Keratinocyte (primary cell): ENCODE results near the gene C1orf232. TPM values are rescaled to one million over a fixed set of nuclear protein-coding genes. Genes with fewer than 3 reads are reported as not detected.

ENCODE experiments used
- DNase-seq: peaks from one replicate; pipeline ENCODE4 v3.0.0-alpha.2; 2011; ENCODE audit warnings: low read depth, missing footprints, low spot score
- FAIRE-seq: peaks from 2 replicates; lab custom pipeline; 2011; peaks lifted over from hg19 to GRCh38; lab: Jason Lieb, UNC
- H2AFZ ChIP-seq: 2 replicates; pipeline ENCODE4 v1.6.0; 2012; ENCODE audit warnings: low read length, control low read depth, inconsistent platforms; ENCODE audit not compliant: control insufficient read depth
- H3K27ac ChIP-seq: 2 replicates; pipeline ENCODE4 v1.5.1; 2011; ENCODE audit warnings: low read length; ENCODE audit not compliant: control insufficient read depth, insufficient read depth
- H3K27me3 ChIP-seq: 3 replicates; pipeline ENCODE4 v1.6.0; 2011; ENCODE audit warnings: low read length; ENCODE audit not compliant: control insufficient read depth, insufficient read depth; ENCODE audit errors: extremely low read depth
- H3K36me3 ChIP-seq, 2 experiments: 2 replicates in 1 of 2; 3 replicates in 1 of 2; pipeline ENCODE4 v1.5.1; 2011; ENCODE audit warnings: low read length in 2 of 2, mild to moderate bottlenecking in 1 of 2; ENCODE audit not compliant: control insufficient read depth in 2 of 2, insufficient read depth in 2 of 2; ENCODE audit errors: extremely low read depth in 1 of 2
- H3K4me1 ChIP-seq: 3 replicates; pipeline ENCODE4 v1.5.1; 2011; ENCODE audit warnings: low read length; ENCODE audit not compliant: control insufficient read depth, insufficient read depth; ENCODE audit errors: extremely low read depth
- H3K4me2 ChIP-seq: 3 replicates; pipeline ENCODE4 v1.6.0; 2011; ENCODE audit warnings: low read depth, low read length; ENCODE audit not compliant: control insufficient read depth, insufficient read depth; ENCODE audit errors: extremely low read depth
- H3K4me3 ChIP-seq, 3 experiments: fragments of 200-600 bp in 1 of 3; sonication (generic) in 1 of 3; 2 replicates in 2 of 3; 3 replicates in 1 of 3; pipeline ENCODE4 v1.5.1; 2011 to 2016; ENCODE audit warnings: low read length in 3 of 3, mild to moderate bottlenecking in 3 of 3, control low read depth in 2 of 3, inconsistent platforms in 1 of 3, low read depth in 1 of 3, mixed read lengths in 1 of 3, mixed run types in 1 of 3, moderate library complexity in 1 of 3; ENCODE audit not compliant: control insufficient read depth in 2 of 3, insufficient read depth in 2 of 3; ENCODE audit errors: extremely low read depth in 1 of 3
- H3K79me2 ChIP-seq: 2 replicates; pipeline ENCODE4 v1.6.0; 2012; ENCODE audit warnings: low read length; ENCODE audit not compliant: control insufficient read depth, insufficient read depth
- H3K9ac ChIP-seq: 3 replicates; pipeline ENCODE4 v1.6.0; 2011; ENCODE audit warnings: low read length; ENCODE audit not compliant: control insufficient read depth, insufficient read depth; ENCODE audit errors: extremely low read depth
- H3K9me1 ChIP-seq: 3 replicates; pipeline ENCODE4 v1.6.0; 2011; ENCODE audit warnings: low read length; ENCODE audit not compliant: control insufficient read depth, insufficient read depth; ENCODE audit errors: extremely low read depth
- H3K9me3 ChIP-seq: 2 replicates; pipeline ENCODE4 v1.5.1; 2012; ENCODE audit warnings: low read depth, low read length; ENCODE audit not compliant: control insufficient read depth
- H4K20me1 ChIP-seq: 3 replicates; pipeline ENCODE4 v1.6.0; 2011; ENCODE audit warnings: low read length; ENCODE audit not compliant: control insufficient read depth, insufficient read depth; ENCODE audit errors: extremely low read depth
- CTCF ChIP-seq, 3 experiments: IDR thresholded peaks in 1 of 3; conservative IDR thresholded peaks in 1 of 3; optimal IDR thresholded peaks in 1 of 3; 2 replicates in 2 of 3; 3 replicates in 1 of 3; pipeline versions ENCODE3 to v1.5.1; 2011; ENCODE audit warnings: low read length in 3 of 3, mild to moderate bottlenecking in 3 of 3, moderate library complexity in 2 of 3, control low read depth in 1 of 3, inconsistent platforms in 1 of 3; ENCODE audit not compliant: insufficient read depth in 2 of 3; ENCODE audit errors: extremely low read depth in 1 of 3
- EZH2 ChIP-seq: IDR thresholded peaks from one replicate; pipeline ENCODE4 v1.6.1; 2012; ENCODE audit warnings: inconsistent platforms, mild to moderate bottlenecking, low read length, moderate library complexity
- dilution Hi-C: fragments of 300-500 bp; cut with MboI; formaldehyde crosslinking; loops from one replicate; pipeline ENCODE4 v1.7.0; 2020; ENCODE audit warnings: low sequenced_read_pairs; ENCODE audit not compliant: extremely low pct_ligation_motif_present
- polyA plus RNA-seq, 5 experiments: library from polyadenylated mRNA; depleted of rRNA in 3 of 5; stranded (reverse) in 3 of 5; stranded (forward) in 1 of 5; unstranded in 1 of 5; fragments of >200 nt; gene quantifications; 1 replicate in 1 of 5; 2 replicates in 3 of 5; 3 replicates in 1 of 5; pipeline versions ENCODE4 v1.2.1 to v1.2.3, GENCODE V29; 2011 to 2012; ENCODE audit warnings: missing spikeins in 2 of 5, low read depth in 1 of 5, low replicate concordance in 1 of 5

The C1orf232 gene
- polyA plus RNA-seq, 1 donor (not counting 4 experiments of a cell fraction or from before 2014, with no cell fraction given) = not detected

DNA sequence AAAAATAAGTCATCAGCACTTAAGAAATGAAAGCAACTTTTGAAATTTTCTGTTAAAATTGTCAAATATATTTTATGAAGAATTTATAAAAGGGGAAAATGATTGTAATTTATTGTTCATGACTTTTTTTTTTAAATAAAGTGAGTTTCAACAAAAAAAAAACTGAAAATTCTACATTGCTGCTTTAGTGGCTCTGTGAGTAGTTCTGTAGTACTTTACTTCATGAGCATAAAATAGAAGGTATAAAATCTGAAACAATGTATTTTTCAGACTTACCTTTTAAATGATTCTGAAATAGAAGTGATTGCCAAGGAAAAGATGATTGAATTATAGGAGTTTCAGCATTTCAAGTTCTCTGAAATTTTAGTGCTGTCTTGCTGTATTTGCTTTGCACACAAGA is 43.4 kb downstream of the C1orf232 start:
- Histone ChIP-seq H3K27me3 (no peaks in the 10 kb centered on the region), H3K4me1 (peaks cover 36% of the 10 kb centered on the region), H3K4me3 (no peak overlapping the region), H3K9ac (no peak overlapping the region), H3K36me3 (no peaks in the 10 kb centered on the region), H3K9me1 (no peaks in the 10 kb centered on the region), H4K20me1 (no peaks in the 10 kb centered on the region), H2AFZ (no peak overlapping the region), H3K4me2 (no peak overlapping the region), H3K27ac (no peak overlapping the region), H3K9me3 (no peaks in the 10 kb centered on the region), H3K79me2 (no peaks in the 10 kb centered on the region)
- dilution Hi-C loops = no loop called here
- no peak for FAIRE-seq
- TF ChIP-seq EZH2 = no peak
- no peak for TF ChIP-seq CTCF (optimal IDR thresholded peaks at IDR 0.05 in 1 of 3, IDR thresholded peaks at IDR 0.05 in 1 of 3, conservative IDR thresholded peaks at IDR 0.05 in 1 of 3; ENCODE audit: extremely low read depth in 1 of 3, insufficient read depth in 2 of 3, low read length in 3 of 3)
- no peak for DNase-seq

DNA sequence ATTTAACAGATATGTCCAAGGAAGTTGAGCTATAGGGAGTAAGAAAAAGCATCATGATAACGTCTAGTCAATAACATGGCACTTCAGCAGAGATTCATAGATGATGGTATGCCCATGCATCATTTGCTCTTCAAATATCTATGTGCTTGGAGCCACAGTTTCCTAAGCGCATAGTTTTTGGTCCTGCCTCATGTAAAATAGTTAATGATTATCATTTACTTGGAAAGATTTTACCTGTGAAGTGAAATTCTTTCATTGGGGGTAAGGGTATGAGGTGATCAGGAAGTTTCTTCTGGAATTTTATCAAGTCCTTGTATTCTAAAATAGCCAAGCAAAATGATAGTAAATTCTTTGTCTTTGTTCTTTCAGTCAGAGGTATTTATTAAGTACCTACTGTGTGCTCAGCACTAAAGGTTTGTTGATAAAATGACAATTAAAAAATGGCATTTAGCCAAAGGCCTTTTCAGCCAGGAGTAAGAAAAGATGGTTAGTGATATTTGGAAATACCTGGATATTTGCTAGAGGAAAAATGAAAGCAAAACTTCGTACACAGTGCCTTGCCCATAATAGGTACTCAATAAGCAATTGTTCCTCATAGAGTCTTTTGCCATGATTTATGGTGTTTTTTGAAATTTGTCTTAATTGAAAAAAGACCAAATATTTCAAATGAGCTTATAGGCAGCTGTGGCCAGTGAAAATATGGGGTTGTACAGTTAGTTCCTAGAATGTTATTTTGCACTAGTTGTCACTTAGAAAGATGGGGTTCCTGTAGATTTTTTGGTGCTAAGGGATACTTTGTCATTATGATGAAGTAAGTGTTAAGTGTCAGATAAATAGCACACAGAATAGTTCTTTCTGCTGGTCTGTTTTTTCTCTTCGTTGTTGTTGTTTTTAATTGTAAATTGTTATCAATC is 44.1 kb downstream of the C1orf232 start:
- Histone ChIP-seq H3K9me1 (no peaks in the 10 kb centered on the region), H3K9ac (no peak overlapping the region), H2AFZ (no peak overlapping the region), H3K36me3 (no peaks in the 10 kb centered on the region), H3K27ac (peak overlapping the region; percentile 71), H3K4me2 (peak overlapping the region; percentile 72), H3K27me3 (no peaks in the 10 kb centered on the region), H3K9me3 (no peaks in the 10 kb centered on the region), H3K4me1 (peaks cover 36% of the 10 kb centered on the region), H3K79me2 (no peaks in the 10 kb centered on the region), H4K20me1 (no peaks in the 10 kb centered on the region), H3K4me3 (peak overlapping the region in 2 of 3 experiments; percentile 9 to 31)
- no peak for DNase-seq
- dilution Hi-C loops = no loop called here
- no peak for TF ChIP-seq EZH2
- TF ChIP-seq CTCF (optimal IDR thresholded peaks at IDR 0.05 in 1 of 3, IDR thresholded peaks at IDR 0.05 in 1 of 3, conservative IDR thresholded peaks at IDR 0.05 in 1 of 3; ENCODE audit: extremely low read depth in 1 of 3, insufficient read depth in 2 of 3, low read length in 3 of 3) = no peak
- FAIRE-seq = no peak
